Measurements from ENCODE around the gene ZKSCAN2.

Gene ZKSCAN2

GRCh38 chr16:25223964-25224363 is 33.7 kb downstream of the ZKSCAN2 start:
- DNase-seq (ENCODE audit: low read depth), result no peak

GRCh38 chr16:25222959-25223358 is 34.7 kb downstream of the ZKSCAN2 start:
- no peak for DNase-seq (ENCODE audit: low read depth)

GRCh38 chr16:25219070-25219737 is 38.4 kb downstream of the ZKSCAN2 start:
- DNase-seq (ENCODE audit: low read depth), result no peak

- no peak for DNase-seq (ENCODE audit: low read depth)
Observed at GRCh38 chr16:25217921-25218320, 39.7 kb downstream of the ZKSCAN2 start.

- no peak for DNase-seq (ENCODE audit: low read depth)
Observed at GRCh38 chr16:25217112-25217511, 40.5 kb downstream of the ZKSCAN2 start.

GRCh38 chr16:25213709-25214397 is 43.8 kb downstream of the ZKSCAN2 start:
- no peak for DNase-seq (ENCODE audit: low read depth)

- DNase-seq (ENCODE audit: low read depth), result no peak
Observed at GRCh38 chr16:25212636-25213035, 45.0 kb downstream of the ZKSCAN2 start.

- no peak for DNase-seq (ENCODE audit: low read depth)
Observed at GRCh38 chr16:25210758-25211157, 46.9 kb downstream of the ZKSCAN2 start.

- no peak for DNase-seq (ENCODE audit: low read depth)
Observed at GRCh38 chr16:25199457-25199856, 58.2 kb downstream of the ZKSCAN2 start.

GRCh38 chr16:25198021-25198420 is 59.6 kb downstream of the ZKSCAN2 start:
- no peak for DNase-seq (ENCODE audit: low read depth)

GRCh38 chr16:25194273-25194878 is 63.3 kb downstream of the ZKSCAN2 start:
- no peak for DNase-seq (ENCODE audit: low read depth)

- no peak for DNase-seq (ENCODE audit: low read depth)
Observed at GRCh38 chr16:25192096-25192495, 65.5 kb downstream of the ZKSCAN2 start.

- no peak for DNase-seq (ENCODE audit: low read depth)
Observed at GRCh38 chr16:25189305-25189704, 68.3 kb downstream of the ZKSCAN2 start.

GRCh38 chr16:25187491-25187795 is 70.2 kb downstream of the ZKSCAN2 start:
- DNase-seq (ENCODE audit: low read depth), result no peak

All from activated T-helper 1 cell treated with Interleukin-2 at 50 U/mL for 16 hours (primary cell).